ENCODE measurements around the gene REST.

REST gene

DNA sequence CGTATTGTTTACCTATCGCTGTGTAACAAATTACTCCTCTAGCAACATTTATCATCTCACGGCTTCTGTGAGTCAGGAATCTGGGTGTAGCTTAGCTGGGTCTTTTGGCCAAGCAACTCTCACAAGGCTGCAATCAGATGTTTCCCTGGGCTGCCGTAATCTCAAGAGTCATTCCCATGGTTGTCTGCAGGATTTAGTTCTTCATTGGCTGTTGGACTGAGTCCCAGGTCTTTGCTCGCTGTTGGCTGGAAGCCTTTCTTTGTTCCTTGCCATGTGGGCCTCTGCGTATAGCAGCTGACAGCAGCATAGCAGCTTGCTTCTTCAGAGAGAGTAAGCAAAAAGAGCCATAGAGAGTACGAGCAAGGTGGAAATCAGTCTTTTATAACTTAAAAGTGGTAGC, 87.8 kb downstream of the REST start:
- peak overlapping the region in 2 of 5 donors; percentile 7 to 25 for H3K4me3 ChIP-seq (ENCODE audit: low read depth in 1 of 5, low read length in 5 of 5)
- no peaks in the 10 kb centered on the region for H3K9me3 ChIP-seq (ENCODE audit: control insufficient read depth in 5 of 5, low read length in 5 of 5)
- H3K27me3 ChIP-seq (ENCODE audit: control insufficient read depth in 5 of 5, insufficient read depth in 4 of 5, low read length in 5 of 5) = no peaks in the 10 kb centered on the region
- peaks cover 7 to 23% (median 14%) of the 10 kb centered on the region in 5 donors for H3K4me1 ChIP-seq (ENCODE audit: control insufficient read depth in 5 of 5, insufficient read depth in 5 of 5, low read length in 5 of 5)
- peak overlapping the region; percentile 88 for H3K27ac ChIP-seq (ENCODE audit: low read depth, low read length)
- H3K9ac ChIP-seq (ENCODE audit: low read length in 5 of 5) = no peak overlapping the region
- peaks cover 16 to 65% (median 40%) of the 10 kb centered on the region in 5 donors for H3K36me3 ChIP-seq (ENCODE audit: control insufficient read depth in 5 of 5, insufficient read depth in 5 of 5, low read length in 5 of 5)

DNA sequence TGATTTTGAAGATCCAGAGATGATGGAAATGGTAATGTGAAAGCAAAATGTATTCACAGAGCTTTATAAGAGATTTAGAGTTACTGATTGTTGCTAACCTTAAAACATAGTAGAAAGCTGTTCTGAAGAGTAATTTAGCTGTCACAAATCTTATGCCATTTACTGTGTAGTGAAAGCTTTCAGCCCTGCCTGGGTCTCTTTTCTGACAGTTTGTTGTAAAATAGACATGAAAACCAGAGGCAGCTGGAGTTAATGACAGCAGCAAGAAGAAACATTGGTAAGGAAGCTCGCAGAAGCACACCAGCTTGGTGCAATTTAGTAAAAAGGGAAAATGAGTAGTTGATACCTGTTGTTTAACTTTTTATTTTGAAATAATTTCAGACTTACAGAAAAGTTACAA, 92.1 kb downstream of the REST start:
- Histone ChIP-seq H3K4me3 (ENCODE audit: low read depth in 1 of 5, low read length in 5 of 5) (no peak overlapping the region), H3K27me3 (ENCODE audit: control insufficient read depth in 5 of 5, insufficient read depth in 4 of 5, low read length in 5 of 5) (no peaks in the 10 kb centered on the region), H3K4me1 (ENCODE audit: control insufficient read depth in 5 of 5, insufficient read depth in 5 of 5, low read length in 5 of 5) (peaks cover 7 to 23% (median 14%) of the 10 kb centered on the region in 5 donors), H3K9ac (ENCODE audit: low read length in 5 of 5) (no peak overlapping the region), H3K9me3 (ENCODE audit: control insufficient read depth in 5 of 5, low read length in 5 of 5) (no peaks in the 10 kb centered on the region), H3K27ac (ENCODE audit: low read depth, low read length) (no peak overlapping the region), H3K36me3 (ENCODE audit: control insufficient read depth in 5 of 5, insufficient read depth in 5 of 5, low read length in 5 of 5) (peaks cover 15 to 62% (median 41%) of the 10 kb centered on the region in 5 donors)

DNA sequence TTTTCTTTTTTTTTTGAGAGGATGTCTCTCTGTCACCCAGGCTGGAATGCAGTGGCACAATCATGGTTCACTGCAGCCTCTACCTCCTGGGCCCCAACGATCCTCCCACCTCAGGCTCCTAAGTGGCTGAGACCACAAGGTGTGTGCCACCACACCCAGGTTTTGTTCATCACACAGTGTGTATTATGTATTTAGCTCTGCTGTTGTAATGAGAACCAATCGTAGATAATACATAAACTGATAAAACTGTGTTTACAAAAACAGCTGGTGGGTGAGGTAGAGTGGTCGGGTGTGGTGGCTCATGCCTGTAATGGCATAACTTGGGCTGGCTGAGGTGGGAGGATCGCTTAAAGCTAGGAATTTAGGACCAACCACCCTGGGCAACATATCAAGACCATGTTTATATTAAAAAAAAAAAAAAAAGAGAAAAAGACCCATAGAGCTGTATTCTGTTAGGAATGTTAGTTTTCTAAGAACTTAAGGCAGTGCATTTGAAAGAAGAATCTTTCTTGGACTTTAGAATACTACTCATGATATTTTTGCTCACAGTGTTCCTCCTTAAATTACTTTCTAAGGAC, 105.9 kb downstream of the REST start:
- no peak overlapping the region for H3K4me3 ChIP-seq (ENCODE audit: low read depth in 1 of 5, low read length in 5 of 5)
- peaks cover 47 to 73% (median 62%) of the 10 kb centered on the region in 5 donors for H3K36me3 ChIP-seq (ENCODE audit: control insufficient read depth in 5 of 5, insufficient read depth in 5 of 5, low read length in 5 of 5)
- H3K9me3 ChIP-seq (ENCODE audit: control insufficient read depth in 5 of 5, low read length in 5 of 5) = no peaks in the 10 kb centered on the region
- H3K27ac ChIP-seq (ENCODE audit: low read depth, low read length) = no peak overlapping the region
- no peaks in the 10 kb centered on the region for H3K27me3 ChIP-seq (ENCODE audit: control insufficient read depth in 5 of 5, insufficient read depth in 4 of 5, low read length in 5 of 5)
- H3K9ac ChIP-seq (ENCODE audit: low read length in 5 of 5) = no peak overlapping the region
- peaks cover 0 to 2% (median 0%) of the 10 kb centered on the region in 5 donors for H3K4me1 ChIP-seq (ENCODE audit: control insufficient read depth in 5 of 5, insufficient read depth in 5 of 5, low read length in 5 of 5)
